ENCODE measurements around the gene NDUFAF4. TPM values are rescaled to one million over a fixed set of nuclear protein-coding genes. Genes with fewer than 3 reads are reported as not detected.

The NDUFAF4 gene
- 26.1 and 50.6 TPM in 2 replicates for total RNA-seq (ENCODE audit: low replicate concordance)

DNA sequence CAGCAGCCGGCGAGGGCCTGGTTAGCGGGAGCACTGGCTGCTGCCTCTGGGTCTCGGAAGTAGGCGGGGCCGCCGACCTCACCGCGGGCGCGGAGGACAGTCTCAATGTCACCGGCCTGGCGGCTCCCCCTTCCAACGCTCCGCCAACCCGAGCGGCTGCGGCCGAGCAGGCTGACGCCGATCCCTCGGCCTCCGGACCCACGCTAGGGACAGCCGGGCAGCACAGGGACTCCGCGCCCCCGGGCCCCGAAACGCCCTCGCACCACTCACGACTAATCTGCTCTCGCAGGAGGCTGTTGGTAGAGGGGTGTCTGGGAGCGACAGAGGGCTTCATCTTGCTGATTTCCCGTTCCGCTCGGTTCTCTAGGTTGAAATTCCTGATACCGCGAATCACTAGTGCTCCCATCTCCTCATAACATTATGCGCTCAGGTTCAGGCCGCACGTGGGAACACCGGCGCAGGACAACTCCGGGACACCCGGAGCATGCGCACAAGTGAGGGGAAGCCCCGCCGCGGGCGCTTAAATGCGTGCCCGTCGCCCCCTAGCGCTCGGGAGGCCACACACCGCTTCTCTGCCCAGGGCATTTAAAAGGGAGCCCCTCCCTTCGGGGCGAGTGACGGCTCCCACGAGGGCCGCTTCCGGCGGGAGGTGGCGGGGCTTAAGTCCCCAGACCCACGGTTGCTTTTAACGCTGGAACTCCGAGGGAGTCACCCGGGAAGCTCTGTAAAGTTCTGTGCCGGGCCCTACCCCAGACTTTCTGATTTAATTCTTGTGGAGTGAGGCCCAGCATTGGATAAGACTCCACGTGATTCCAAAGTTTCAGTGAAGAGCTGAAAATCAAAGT lies at the start of gene NDUFAF4:
Gene NDUFAF4, minus strand, starts transcription at position 496 of the 845 bp plus-strand sequence. Its CDS starts 90 bp downstream, at position 406.
- Histone ChIP-seq H3F3A (ENCODE audit: low read depth) (peaks cover 6% of the 10 kb centered on the region), H3K9me3 (ENCODE audit: low read depth) (no peaks in the 10 kb centered on the region), H4K20me1 (ENCODE audit: low read depth) (no peaks in the 10 kb centered on the region), H3K9ac (peak within 1 kb of the TSS; percentile 21), H2AFZ (replicated peaks) (peak within 1 kb of the TSS; percentile 95), H3K79me2 (ENCODE audit: low read depth) (peaks cover 41% of the 10 kb centered on the region), H3K36me3 (peaks cover 17% of the 10 kb centered on the region), H3K27ac (no peak within 1 kb of the TSS), H3K4me2 (peak within 1 kb of the TSS; percentile 90), H3K27me3 (no peaks in the 10 kb centered on the region), H3K4me3 (peak within 1 kb of the TSS; percentile 70), H3K4me1 (peaks cover 12% of the 10 kb centered on the region)
- Mint-ChIP-seq H3K4me3 (peak within 1 kb of the TSS; percentile 86), H3K9me3 (no peaks in the 10 kb centered on the region), H3K36me3 (peaks cover 3% of the 10 kb centered on the region), H3K27ac (peak within 1 kb of the TSS; percentile 4), H3K27me3 (ENCODE audit: insufficient read depth, low read depth) (no peaks in the 10 kb centered on the region), H3K4me1 (peaks cover 14% of the 10 kb centered on the region)
- DNase-seq (ENCODE audit: low spot score), result peak; percentile 97
- TF ChIP-seq, protein P1, sequence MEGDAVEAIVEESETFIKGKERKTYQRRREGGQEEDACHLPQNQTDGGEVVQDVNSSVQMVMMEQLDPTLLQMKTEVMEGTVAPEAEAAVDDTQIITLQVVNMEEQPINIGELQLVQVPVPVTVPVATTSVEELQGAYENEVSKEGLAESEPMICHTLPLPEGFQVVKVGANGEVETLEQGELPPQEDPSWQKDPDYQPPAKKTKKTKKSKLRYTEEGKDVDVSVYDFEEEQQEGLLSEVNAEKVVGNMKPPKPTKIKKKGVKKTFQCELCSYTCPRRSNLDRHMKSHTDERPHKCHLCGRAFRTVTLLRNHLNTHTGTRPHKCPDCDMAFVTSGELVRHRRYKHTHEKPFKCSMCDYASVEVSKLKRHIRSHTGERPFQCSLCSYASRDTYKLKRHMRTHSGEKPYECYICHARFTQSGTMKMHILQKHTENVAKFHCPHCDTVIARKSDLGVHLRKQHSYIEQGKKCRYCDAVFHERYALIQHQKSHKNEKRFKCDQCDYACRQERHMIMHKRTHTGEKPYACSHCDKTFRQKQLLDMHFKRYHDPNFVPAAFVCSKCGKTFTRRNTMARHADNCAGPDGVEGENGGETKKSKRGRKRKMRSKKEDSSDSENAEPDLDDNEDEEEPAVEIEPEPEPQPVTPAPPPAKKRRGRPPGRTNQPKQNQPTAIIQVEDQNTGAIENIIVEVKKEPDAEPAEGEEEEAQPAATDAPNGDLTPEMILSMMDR (IDR thresholded peaks at IDR 0.05), result peak; percentile 94
- no peak for TF ChIP-seq EZH2phosphoT487 (IDR thresholded peaks at IDR 0.05)

DNA sequence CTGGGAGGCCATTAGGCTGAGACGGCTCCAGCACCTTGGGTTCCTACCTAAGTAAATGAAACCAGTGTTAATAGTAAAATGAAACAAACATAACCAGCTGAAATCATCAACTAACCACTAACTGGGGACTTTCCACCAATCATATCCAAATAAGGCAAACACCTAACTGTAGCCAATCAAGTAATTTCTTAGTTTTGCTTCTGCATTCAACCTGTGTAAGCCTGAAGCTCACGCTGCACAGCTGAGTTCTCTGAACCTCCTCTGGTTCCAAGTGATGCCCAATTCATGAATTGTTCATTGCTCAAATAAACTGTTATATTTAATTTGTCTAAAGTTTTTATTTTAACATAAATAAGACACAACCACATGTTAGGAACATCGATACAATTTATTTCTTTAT lies 49.4 kb upstream of the NDUFAF4 start:
- no peak for DNase-seq (ENCODE audit: low spot score)
- no peak overlapping the region for H3K27ac ChIP-seq
- H3K79me2 ChIP-seq (ENCODE audit: low read depth), result no peaks in the 10 kb centered on the region
- no peak overlapping the region for H2AFZ ChIP-seq (replicated peaks)
- Mint-ChIP-seq H3K4me1 (no peaks in the 10 kb centered on the region), H3K4me3 (no peak overlapping the region), H3K36me3 (no peaks in the 10 kb centered on the region), H3K27me3 (ENCODE audit: insufficient read depth, low read depth) (no peaks in the 10 kb centered on the region), H3K9me3 (no peaks in the 10 kb centered on the region), H3K27ac (no peak overlapping the region)
- no peaks in the 10 kb centered on the region for H3F3A ChIP-seq (ENCODE audit: low read depth)
- H3K36me3 ChIP-seq, result no peaks in the 10 kb centered on the region
- no peak overlapping the region for H3K4me2 ChIP-seq
- H4K20me1 ChIP-seq (ENCODE audit: low read depth), result no peaks in the 10 kb centered on the region
- H3K4me1 ChIP-seq, result no peaks in the 10 kb centered on the region
- no peaks in the 10 kb centered on the region for H3K9me3 ChIP-seq (ENCODE audit: low read depth)
- H3K4me3 ChIP-seq, result no peak overlapping the region
- no peaks in the 10 kb centered on the region for H3K27me3 ChIP-seq
- H3K9ac ChIP-seq, result no peak overlapping the region
- TF ChIP-seq EZH2phosphoT487 (IDR thresholded peaks at IDR 0.05) (no peak), EZH2 (IDR thresholded peaks at IDR 0.05) (no peak)
- TF ChIP-seq, protein P1 (IDR thresholded peaks at IDR 0.05), result no peak

DNA sequence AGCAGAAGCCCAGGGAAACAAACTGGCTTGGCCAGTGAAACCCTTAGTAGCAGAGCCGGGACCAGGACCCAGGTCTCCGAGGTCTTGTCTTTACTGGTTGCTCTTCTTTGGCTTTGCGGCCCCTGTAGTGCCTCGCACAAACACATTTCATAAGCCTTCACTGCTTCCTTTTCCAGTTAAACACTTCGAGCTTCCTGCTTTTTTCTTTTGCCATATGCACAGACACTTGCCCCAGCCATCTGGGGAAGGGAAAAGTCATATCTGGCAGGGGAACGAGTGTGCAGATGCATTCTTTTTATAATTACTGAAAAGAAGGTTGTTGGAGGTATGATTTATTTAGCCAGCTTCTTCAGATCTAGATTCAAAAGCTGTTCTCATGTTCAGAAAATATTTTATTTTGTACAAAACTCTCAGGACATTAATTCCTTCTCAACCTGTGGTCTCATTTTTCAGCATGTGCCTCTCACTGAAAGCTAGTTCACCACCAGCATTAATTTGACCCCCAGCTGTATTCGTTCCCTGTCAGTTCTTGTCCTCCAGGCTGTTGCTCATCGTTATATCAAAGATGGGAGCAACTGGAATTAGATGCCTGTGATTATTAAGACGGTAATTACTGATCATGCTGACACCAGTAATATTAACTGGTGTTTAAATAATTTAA lies 46.0 kb upstream of the NDUFAF4 start:
- H3K27ac ChIP-seq, result no peak overlapping the region
- no peak overlapping the region for H3K27ac Mint-ChIP-seq
- no peaks in the 10 kb centered on the region for H3K27me3 ChIP-seq
- H3K79me2 ChIP-seq (ENCODE audit: low read depth), result no peaks in the 10 kb centered on the region
- no peak for DNase-seq (ENCODE audit: low spot score)
- H3K4me1 Mint-ChIP-seq, result no peaks in the 10 kb centered on the region
- H3K4me3 ChIP-seq, result no peak overlapping the region
- H3K36me3 Mint-ChIP-seq, result no peaks in the 10 kb centered on the region
- H3K4me2 ChIP-seq, result no peak overlapping the region
- no peaks in the 10 kb centered on the region for H3K9me3 Mint-ChIP-seq
- H3K27me3 Mint-ChIP-seq (ENCODE audit: insufficient read depth, low read depth), result no peaks in the 10 kb centered on the region
- no peaks in the 10 kb centered on the region for H3K36me3 ChIP-seq
- no peaks in the 10 kb centered on the region for H3K4me1 ChIP-seq
- no peak overlapping the region for H3K9ac ChIP-seq
- H4K20me1 ChIP-seq (ENCODE audit: low read depth), result no peaks in the 10 kb centered on the region
- TF ChIP-seq, protein P1 (IDR thresholded peaks at IDR 0.05), result no peak
- TF ChIP-seq EZH2 (IDR thresholded peaks at IDR 0.05) (no peak), EZH2phosphoT487 (IDR thresholded peaks at IDR 0.05) (no peak)
- H3K4me3 Mint-ChIP-seq, result no peak overlapping the region
- no peaks in the 10 kb centered on the region for H3K9me3 ChIP-seq (ENCODE audit: low read depth)
- H2AFZ ChIP-seq (replicated peaks), result no peak overlapping the region
- no peaks in the 10 kb centered on the region for H3F3A ChIP-seq (ENCODE audit: low read depth)

Measured in neural progenitor cell (in vitro differentiated cells).